DND-41 (cell line): ENCODE measurements around the gene MAP3K8.
A peak's percentile ranks its signal among the peaks of the same experiment; 100 is the strongest.

Experiments used
- EZH2 ChIP-seq: IDR thresholded peaks from 3 replicates; pipeline ENCODE4 v1.6.1; 2012; ENCODE audit warnings: borderline replicate concordance, low read depth, mild to moderate bottlenecking, moderate library complexity, low read length, inconsistent platforms; ENCODE audit not compliant: severe bottlenecking
- TF ChIP-seq, protein P1 (sequence below): IDR thresholded peaks from 2 replicates; pipeline ENCODE4 v1.5.1; 2012; ENCODE audit warnings: borderline replicate concordance, low read length, moderate library complexity, mild to moderate bottlenecking; ENCODE audit not compliant: poor library complexity, severe bottlenecking; ENCODE audit errors: extremely low read depth

DNA sequence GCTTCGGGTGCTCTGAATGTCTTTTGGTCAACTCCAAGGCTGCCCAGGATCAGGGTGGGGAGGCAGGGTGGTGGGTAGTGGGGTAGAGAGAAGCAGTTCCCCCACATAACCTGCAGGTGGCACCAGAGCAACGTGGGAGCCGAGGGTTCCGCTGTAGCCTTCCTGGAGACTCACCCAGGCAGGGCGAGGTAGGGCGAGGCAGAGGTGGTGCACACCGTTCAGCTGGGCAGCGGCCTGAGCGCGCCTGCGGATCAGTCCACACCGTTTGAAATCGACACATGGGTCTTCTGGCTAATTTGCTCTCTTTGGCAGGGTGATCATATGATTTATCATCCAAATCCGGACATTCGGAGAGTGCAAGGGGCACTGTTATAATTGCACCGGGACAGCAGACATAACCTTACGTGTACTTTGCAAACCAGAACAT, 41.4 kb upstream of the MAP3K8 start:
- TF ChIP-seq, protein P1, sequence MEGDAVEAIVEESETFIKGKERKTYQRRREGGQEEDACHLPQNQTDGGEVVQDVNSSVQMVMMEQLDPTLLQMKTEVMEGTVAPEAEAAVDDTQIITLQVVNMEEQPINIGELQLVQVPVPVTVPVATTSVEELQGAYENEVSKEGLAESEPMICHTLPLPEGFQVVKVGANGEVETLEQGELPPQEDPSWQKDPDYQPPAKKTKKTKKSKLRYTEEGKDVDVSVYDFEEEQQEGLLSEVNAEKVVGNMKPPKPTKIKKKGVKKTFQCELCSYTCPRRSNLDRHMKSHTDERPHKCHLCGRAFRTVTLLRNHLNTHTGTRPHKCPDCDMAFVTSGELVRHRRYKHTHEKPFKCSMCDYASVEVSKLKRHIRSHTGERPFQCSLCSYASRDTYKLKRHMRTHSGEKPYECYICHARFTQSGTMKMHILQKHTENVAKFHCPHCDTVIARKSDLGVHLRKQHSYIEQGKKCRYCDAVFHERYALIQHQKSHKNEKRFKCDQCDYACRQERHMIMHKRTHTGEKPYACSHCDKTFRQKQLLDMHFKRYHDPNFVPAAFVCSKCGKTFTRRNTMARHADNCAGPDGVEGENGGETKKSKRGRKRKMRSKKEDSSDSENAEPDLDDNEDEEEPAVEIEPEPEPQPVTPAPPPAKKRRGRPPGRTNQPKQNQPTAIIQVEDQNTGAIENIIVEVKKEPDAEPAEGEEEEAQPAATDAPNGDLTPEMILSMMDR, result peak; percentile 93
- no peak for TF ChIP-seq EZH2
